Activated CD8-positive, alpha-beta memory T cell treated with anti-CD3 and anti-CD28 coated beads for 1 hour (primary cell): ENCODE results near the gene UNC13A.

Source experiments
- DNase-seq, 2 donors: peaks; one replicate each; pipeline ENCODE4 v3.0.0-alpha.2; 2020; ENCODE audit warnings: low read depth in 1 of 2; ENCODE audit errors: extremely low read depth in 1 of 2

The UNC13A gene

GRCh38 chr19:17629760-17630159 lies 58.4 kb downstream of the UNC13A start:
- no peak for DNase-seq

- DNase-seq: no peak
Observed at GRCh38 chr19:17627921-17628320, 60.2 kb downstream of the UNC13A start.

GRCh38 chr19:17627161-17627560 lies 61.0 kb downstream of the UNC13A start:
- no peak for DNase-seq

GRCh38 chr19:17626456-17627015 lies 61.6 kb downstream of the UNC13A start:
- DNase-seq: no peak

GRCh38 chr19:17625980-17626379 lies 62.2 kb downstream of the UNC13A start:
- DNase-seq: no peak

GRCh38 chr19:17625043-17625442 lies 63.1 kb downstream of the UNC13A start:
- DNase-seq: no peak

GRCh38 chr19:17624314-17624991 lies 63.7 kb downstream of the UNC13A start:
- no peak for DNase-seq

- no peak for DNase-seq
Observed at GRCh38 chr19:17623224-17623935, 64.8 kb downstream of the UNC13A start.

- DNase-seq: no peak
Observed at GRCh38 chr19:17620696-17621095, 67.5 kb downstream of the UNC13A start.

GRCh38 chr19:17618936-17619335 lies 69.2 kb downstream of the UNC13A start:
- DNase-seq: no peak

GRCh38 chr19:17618281-17618903 lies 69.8 kb downstream of the UNC13A start:
- DNase-seq: no peak

GRCh38 chr19:17617807-17618192 lies 70.4 kb downstream of the UNC13A start:
- DNase-seq: no peak

- no peak for DNase-seq
Observed at GRCh38 chr19:17616961-17617806, 71.0 kb downstream of the UNC13A start.

- DNase-seq: no peak
Observed at GRCh38 chr19:17616686-17616960, 71.5 kb downstream of the UNC13A start.

- no peak for DNase-seq
Observed at GRCh38 chr19:17615889-17616685, 72.1 kb downstream of the UNC13A start.

GRCh38 chr19:17614476-17614875 lies 73.7 kb downstream of the UNC13A start:
- no peak for DNase-seq

GRCh38 chr19:17611462-17612244 lies 76.5 kb downstream of the UNC13A start:
- DNase-seq: no peak

- no peak for DNase-seq
Observed at GRCh38 chr19:17610384-17610783, 77.8 kb downstream of the UNC13A start.

GRCh38 chr19:17607936-17608335 lies 80.2 kb downstream of the UNC13A start:
- DNase-seq: no peak
